Measurements from ENCODE around the gene GM2A. TPM values are rescaled to one million over a fixed set of nuclear protein-coding genes. Genes with fewer than 3 reads are reported as not detected.

GM2A gene
- polyA plus RNA-seq (ENCODE audit: insufficient read length in 4 of 4): 10 to 100 TPM; 29.0 to 31.9 (median 30.3) TPM

GRCh38 chr5:151252762-151253604 lies at the start of gene GM2A:
Gene GM2A, plus strand, starts transcription at chr5:151253185. Its CDS starts 32 bp downstream, at chr5:151253217.
- DNase-seq (ENCODE audit: low read depth in 4 of 4, low spot score in 2 of 4): peak; percentile 90 to 99 (median 96)

- DNase-seq (ENCODE audit: low read depth in 4 of 4, low spot score in 2 of 4): no peak
Observed at GRCh38 chr5:151204051-151204450, 48.9 kb upstream of the GM2A start.

DNA sequence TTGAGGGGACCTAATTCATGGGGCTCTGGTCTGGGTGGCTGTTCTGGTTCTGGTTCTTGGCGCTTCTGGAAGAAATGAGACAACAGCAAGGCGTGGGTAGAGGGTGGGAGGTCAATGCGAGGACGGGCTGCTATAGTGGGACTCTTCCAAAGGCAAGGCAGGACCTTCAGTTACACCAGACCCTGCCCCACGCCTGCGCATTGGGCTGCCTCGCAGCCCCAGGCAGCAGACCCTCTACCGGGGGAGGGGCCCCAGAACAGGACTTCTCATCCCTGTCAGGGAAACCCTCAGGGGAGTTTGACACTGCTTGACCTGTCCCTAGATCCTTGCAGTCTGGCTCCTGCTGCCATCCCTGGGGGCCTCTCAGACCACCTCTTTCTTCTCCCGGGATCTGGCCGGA lies 47.6 kb upstream of the GM2A start:
- no peak for DNase-seq (ENCODE audit: low read depth in 4 of 4, low spot score in 2 of 4)

DNA sequence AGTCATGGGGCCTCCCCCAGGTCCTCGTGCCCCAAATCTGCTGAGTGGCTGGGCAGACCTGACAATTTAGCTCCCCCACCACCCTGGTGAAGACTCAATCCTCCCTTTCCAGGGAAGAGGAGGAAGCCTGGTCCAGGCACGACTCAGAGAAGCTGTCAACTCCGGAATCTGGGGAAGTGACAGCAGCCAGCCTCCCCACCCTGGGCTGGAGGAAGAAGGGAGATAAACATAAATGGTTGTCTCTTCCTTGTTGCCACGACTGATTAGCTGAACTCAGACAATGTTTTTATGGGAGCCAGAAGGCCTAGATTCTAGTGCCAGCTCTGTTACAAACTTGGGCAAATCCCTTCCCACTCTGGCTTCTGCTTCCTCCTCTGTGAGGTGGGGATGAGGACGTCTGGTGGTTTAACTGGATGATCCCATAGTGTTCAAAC lies 44.5 kb upstream of the GM2A start:
- no peak for DNase-seq (ENCODE audit: low read depth in 4 of 4, low spot score in 2 of 4)

GRCh38 chr5:151212406-151212798 lies 40.6 kb upstream of the GM2A start:
- DNase-seq (ENCODE audit: low read depth in 4 of 4, low spot score in 2 of 4): no peak

DNA sequence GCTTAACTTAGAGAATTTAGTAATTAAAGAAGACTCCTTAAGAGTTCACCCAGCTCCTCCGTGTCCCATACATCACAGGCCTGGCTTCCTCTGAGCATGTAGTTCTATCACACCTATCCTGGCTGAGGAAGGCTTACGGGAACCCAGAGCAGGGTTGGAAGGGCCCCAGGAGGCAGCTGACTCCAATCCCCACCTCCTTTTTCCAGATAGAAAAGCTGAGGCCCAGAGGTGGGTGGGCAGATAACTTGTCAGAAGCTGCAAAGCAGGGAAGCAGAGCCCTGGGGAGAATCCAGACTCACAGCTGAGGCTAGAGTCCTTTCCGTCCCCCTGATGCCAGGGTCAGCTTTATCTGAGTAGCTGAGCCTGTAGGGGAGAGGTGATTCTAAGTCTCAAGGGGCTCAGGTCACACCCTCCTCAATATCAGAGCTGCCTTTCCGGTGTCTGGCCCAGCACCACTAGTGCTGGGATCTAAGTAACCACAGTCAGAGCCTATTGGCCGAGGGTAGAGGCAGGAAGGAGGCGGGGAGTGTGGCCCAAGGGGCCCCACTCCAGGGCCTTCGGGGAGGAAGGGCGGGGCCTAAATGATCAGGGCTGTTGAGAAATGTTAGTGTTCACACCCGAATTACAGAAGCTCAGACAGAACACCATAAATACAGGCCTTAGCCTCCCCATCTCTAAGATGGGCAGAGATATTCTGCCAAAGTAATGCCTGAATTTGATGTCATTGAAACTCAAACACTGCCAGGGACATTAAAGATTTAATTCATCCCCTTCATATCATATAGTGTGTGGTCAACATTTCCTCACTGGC lies 39.0 kb upstream of the GM2A start:
- no peak for DNase-seq (ENCODE audit: low read depth in 4 of 4, low spot score in 2 of 4)

DNA sequence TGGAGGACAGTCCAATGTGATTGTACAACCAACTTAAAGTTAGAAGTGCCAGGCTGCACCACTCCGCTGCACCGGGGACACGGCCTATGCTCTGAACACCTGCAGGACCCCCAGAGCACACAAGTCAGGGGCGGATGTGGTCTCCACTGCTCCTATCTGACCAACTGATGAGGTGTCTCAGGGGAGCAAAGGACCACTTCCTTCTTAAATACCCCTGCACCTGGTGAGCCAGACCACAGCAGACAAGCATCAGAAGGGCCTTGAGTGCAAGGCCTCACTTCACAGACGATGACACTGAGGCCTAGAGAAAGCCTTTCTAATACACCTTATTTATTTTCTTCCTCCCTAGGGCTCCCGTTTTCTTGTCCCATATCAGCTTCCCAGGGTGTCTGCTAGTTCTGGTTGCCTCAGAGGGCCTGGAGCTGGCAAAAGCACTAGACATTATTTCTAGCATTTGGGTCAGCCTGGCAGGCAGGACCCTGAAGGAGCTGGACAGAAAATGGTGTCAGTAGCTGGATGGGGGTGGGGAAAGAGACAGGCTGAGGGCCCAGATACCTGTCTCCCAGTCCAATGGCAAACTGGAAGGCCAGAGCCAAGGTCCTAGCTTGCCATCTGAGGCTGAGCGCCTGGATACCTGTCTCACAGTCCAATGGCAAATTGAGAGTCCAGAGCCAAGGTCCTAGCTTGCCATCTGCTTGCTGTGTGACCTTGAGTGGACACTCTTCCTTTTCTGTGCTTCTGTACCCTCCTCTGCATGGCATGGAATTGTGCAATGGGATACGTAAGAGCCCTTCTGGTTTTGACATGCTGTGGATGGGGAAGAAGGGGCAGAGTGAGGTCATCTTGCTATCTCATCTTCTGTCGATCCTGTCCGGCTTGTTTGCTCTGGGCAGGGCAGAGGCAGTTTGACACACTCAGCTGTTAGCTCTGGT lies 38.1 kb upstream of the GM2A start:
- DNase-seq (ENCODE audit: low read depth in 4 of 4, low spot score in 2 of 4): no peak

DNA sequence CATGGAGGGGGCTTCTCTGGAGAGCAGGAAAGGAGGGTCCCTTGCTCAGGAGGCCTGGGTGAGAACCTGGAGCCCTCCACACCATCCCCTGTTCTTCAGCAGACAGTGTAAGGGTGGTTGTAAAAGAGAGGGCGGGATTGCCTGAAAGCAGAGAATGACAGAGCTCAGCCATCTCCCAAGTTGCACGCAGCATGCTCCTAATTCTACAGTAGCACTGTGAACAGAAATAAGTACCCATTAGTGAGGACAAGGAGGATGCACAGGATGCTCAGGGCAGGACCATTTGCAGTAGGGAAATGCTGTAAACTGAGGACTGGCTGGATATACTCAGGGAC lies 37.5 kb upstream of the GM2A start:
- DNase-seq (ENCODE audit: low read depth in 4 of 4, low spot score in 2 of 4): no peak

DNA sequence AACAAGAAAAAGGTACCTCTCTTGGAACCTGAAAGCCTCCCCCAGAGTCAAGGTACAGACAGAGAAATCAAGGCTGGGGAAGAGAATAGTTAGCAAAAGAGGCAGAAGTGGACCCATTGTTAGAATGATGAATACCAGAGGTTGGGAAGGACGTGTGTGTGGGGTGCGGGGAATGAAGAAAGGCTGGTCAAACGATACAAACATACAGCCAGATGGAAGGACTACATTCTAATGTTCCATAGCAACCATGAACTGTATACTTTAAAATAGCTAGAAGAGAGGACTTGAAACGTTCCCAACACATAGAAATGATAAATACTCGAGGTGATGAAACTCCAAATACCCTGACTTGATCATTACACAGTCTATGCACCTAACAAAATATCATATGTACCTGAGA lies 36.2 kb upstream of the GM2A start:
- no peak for DNase-seq (ENCODE audit: low read depth in 4 of 4, low spot score in 2 of 4)

- DNase-seq (ENCODE audit: low read depth in 4 of 4, low spot score in 2 of 4): no peak
Observed at GRCh38 chr5:151218177-151218576, 34.8 kb upstream of the GM2A start.

- DNase-seq (ENCODE audit: low read depth in 4 of 4, low spot score in 2 of 4): no peak
Observed at GRCh38 chr5:151219138-151219537, 33.8 kb upstream of the GM2A start.

DNA sequence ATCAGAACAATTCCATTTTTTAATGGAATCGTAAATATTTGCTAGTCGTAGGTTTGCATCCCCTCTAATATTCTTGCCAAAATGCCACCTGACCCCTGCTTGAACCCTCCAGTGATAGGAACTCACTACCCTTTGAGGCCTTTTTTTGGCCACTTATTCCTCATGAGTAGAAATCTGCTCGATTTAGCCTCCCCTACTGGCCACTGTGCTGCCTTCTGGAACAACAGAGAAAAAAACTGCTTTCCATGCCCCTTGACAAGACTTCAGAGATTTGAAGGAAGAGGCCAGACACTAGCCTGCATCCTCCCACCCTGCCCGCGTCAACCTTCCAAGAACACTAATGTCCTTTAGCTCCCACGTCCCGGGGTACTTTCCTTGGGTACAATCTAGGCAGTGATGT lies 33.2 kb upstream of the GM2A start:
- no peak for DNase-seq (ENCODE audit: low read depth in 4 of 4, low spot score in 2 of 4)

- no peak for DNase-seq (ENCODE audit: low read depth in 4 of 4, low spot score in 2 of 4)
Observed at GRCh38 chr5:151221574-151221973, 31.4 kb upstream of the GM2A start.

- DNase-seq (ENCODE audit: low read depth in 4 of 4, low spot score in 2 of 4): no peak
Observed at GRCh38 chr5:151222054-151222789, 30.8 kb upstream of the GM2A start.

DNA sequence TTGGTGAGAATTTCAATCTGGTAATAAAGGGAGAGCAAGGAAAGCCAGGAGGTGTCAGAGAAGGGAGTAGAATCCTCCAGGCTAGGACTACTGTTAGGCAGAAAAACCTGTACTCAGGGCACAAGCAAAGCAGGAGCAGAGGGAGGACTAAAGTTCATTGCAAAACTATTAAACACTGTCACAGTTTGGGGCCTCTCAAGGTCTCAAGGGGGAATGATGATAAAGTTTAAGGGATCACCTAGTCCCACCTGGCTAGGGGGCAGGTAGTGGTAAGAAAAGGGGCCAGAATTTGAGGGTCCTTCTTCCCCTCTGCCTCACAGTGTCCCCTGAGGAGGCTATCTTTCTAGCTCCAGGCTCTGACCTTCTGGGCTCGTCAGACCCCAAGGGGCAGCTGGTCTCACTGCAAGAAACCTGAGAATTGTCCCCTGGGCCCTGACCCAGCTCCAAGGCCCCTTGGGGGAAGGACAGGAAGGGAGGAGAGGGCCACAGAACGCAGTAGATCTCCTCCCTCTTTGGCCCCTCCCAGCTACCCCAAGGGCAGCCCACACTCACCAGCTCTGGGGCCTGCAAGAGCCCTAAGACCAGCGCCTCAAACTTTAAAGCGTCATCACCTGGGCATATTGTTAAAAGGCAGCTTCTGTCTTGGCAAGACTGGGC lies 30.1 kb upstream of the GM2A start:
- no peak for DNase-seq (ENCODE audit: low read depth in 4 of 4, low spot score in 2 of 4)

DNA sequence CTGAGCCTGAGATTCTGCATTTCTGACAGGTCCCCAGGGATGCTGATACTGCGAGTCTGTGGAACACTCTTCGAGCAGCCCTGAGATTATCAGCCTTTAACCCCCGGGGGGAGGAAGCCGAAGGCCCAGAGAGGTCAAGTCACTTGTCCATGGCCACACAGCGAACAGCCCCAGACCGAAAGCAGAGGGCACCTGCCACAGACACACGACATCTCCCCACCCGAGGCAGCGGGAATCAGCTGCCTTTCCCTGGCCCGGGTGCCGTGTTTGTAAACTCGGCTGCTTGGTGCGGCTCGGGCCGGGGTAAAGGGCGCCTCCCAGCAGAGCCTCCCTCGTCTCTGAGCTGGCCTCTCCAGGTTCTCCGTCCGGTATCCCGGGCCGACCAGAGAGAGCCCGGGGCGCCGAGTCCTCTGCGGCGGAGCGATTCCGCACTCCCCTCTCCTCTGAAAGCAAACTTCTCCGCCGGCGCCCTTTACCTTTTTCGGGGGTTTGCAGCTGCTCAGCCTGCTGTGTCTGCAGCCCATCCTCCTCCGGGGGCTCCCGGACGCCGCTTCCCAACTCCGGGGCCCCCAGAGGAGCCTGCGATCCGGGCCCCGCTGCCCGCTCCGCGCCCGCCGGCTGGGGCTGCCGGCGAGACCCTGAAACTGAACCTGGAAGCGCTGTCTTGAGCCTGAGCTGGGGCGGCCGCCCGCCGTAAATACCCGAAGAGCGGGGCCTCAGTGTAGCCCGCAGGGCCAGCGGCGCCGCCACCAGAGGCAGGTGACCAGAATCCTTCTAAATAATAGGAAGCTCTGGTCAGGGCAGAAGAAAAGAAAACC lies 29.3 kb upstream of the GM2A start, which contains the start of gene CCDC69:
CCDC69 (minus strand) TSS at position 646 of the 818 bp plus-strand sequence; CDS start at position 524, 122 bp downstream.
- DNase-seq (ENCODE audit: low read depth in 4 of 4, low spot score in 2 of 4): peak in 2 of 4 donors; percentile 69 to 72

GRCh38 chr5:151224372-151224771 lies 28.6 kb upstream of the GM2A start:
- no peak for DNase-seq (ENCODE audit: low read depth in 4 of 4, low spot score in 2 of 4)

DNA sequence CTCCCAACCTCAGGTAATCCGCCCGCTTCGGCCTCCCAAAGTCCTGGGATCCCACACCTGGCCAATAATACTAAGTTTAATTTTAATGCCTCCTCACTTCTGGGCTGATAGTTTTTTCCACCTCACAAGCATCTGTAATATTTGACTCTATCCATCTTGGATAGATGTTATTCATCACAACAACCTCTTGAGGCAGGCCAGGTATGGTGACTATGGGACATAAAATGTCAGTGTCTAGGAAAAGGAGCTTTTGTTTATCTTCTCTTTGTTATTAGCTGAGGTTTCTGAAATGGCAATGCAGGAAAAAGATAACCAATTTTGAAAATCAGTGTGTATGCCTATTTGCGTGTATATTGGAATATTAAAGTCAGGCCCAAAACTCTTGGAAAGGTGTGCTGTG lies 27.9 kb upstream of the GM2A start:
- no peak for DNase-seq (ENCODE audit: low read depth in 4 of 4, low spot score in 2 of 4)

DNA sequence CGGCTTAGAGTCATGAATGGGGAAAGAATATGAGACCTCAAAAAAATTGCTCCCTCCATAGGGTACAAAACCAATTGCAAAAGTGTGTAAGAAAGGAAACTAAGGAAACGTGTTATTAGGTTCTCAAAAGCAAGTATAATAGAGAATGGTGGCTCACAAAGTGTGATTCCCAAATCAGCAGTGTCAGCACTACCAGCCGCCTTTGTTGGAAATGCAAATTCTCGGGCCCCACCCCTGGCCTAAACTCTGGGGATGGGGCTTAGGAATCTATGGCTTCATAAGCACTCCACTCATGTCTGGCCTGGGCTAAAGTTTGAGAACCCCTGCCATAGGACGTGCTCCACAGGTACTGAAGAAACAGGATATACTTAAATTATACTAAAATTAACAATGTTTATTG lies 27.5 kb upstream of the GM2A start:
- no peak for DNase-seq (ENCODE audit: low read depth in 4 of 4, low spot score in 2 of 4)

Data from left renal cortex interstitium (tissue), 4 donors.